C1 segment of cervical spinal cord (tissue), 14 donors: ENCODE measurements around the gene NKPD1.

Experiments used
- DNase-seq, 14 donors: peaks; one replicate each; lab custom pipeline; 2025; lab: John Stamatoyannopoulos, UW

NKPD1 gene

DNA sequence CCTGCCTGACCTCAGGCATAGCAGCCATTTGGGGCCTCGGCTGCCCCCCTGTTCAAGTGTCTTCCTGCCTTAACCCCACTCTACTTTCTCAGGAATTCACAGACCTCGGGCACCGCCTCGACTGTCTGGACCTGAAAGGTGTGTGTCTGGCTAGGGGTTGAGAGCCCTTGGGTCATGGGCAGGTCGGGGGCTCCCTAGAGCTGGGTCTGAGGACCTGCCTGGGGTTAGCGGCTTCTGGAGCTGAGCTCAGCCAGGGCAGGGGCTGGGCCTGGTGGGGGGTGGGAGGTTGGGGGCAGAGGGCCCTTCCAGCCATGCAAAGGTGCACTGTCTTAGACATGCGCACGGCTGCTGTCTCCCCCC lies 20.7 kb downstream of the NKPD1 start:
- no peak for DNase-seq

DNA sequence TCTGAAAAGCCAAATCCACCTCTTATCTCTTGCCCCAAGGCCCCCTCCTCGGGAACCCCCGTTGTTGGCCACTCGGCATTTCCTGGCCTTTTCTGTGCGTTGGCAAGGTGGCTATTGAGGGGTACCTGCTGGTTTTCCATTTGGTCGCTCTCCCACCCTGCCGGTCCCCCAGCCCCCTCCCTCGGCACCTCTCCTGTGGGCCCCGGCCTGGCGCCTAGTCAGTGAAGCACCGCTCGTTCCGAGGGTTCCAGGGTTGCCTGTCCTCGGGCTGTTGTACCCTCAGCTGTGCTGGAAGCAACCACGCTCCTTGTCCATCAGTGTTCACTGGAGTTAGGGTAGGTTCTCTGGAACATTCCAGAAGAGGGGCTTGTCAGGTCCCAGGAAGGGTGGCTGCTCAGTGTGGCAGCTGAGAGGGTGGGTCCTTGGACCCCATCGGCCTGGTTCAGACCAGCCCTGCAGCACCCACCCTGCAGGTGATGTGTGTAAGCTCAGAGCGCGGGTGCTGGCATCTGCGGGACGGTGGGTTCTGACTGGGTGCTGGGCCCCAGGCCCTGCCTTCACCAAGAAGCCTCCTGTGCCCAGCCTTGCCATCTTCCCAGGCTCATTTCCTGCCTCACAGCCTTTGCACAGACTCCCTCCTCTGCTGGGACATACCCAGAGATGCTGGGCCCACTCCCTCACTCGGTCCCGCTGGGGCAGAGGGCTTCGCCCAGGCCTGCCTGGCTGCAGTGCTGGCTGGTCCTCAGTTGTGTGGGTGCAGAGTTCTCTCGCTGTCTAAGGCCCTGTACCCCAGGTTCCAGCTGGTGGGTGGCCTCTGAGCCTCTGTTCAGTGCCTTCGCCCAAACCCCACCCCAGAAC lies 21.3 kb downstream of the NKPD1 start:
- no peak for DNase-seq

DNA sequence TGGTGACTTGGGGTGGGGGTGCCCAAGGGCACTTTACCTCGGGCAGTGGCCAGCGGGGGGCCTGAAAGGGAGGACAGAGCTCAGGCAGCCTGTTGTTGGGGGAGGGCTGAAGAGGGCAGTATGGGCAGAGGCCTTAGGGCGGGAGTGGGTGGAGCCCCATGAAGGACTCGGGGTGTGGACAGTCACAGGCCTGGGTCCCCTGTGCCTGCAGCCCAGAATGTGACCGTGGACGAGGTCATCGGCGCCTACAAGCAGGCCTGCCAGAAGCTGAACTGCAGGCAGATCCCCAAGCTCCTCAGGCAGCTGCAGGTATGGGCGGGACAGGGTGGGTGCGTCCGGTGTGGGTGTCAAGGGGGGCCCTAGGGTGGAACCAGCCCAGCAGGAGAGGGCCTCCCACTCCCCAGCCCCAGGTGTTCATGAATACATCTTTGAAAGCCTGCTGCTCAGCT lies 22.5 kb downstream of the NKPD1 start:
- no peak for DNase-seq

DNA sequence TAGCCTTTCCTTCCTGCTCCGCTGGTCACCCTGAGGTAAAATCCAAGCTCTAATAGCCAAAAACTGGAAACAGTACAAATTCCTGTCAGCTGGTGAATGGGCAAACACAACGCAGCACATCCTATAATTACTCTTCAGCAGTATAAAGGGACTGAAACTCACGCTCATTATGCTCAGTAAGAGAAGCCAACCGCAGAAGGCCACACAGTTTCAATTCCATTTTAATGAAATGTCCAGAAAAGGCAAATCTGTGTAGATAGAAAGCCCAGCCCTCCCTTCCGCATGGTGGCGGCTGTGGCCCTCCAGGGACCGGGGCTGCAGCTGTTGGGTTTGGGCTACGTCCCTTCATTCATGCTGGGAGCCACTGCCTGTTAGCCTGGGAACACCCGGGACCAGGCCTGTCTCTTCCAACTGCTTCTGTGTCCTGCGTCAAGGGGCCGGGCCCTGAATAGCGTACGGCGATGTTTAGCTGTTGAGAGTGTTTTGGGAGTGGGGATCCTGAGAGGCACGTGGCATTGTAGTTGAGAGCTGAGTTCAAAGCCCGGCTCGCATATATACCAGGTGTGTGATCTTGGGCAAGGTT lies 23.5 kb downstream of the NKPD1 start:
- DNase-seq, result peak in 2 of 14 donors; percentile 9 to 21

DNA sequence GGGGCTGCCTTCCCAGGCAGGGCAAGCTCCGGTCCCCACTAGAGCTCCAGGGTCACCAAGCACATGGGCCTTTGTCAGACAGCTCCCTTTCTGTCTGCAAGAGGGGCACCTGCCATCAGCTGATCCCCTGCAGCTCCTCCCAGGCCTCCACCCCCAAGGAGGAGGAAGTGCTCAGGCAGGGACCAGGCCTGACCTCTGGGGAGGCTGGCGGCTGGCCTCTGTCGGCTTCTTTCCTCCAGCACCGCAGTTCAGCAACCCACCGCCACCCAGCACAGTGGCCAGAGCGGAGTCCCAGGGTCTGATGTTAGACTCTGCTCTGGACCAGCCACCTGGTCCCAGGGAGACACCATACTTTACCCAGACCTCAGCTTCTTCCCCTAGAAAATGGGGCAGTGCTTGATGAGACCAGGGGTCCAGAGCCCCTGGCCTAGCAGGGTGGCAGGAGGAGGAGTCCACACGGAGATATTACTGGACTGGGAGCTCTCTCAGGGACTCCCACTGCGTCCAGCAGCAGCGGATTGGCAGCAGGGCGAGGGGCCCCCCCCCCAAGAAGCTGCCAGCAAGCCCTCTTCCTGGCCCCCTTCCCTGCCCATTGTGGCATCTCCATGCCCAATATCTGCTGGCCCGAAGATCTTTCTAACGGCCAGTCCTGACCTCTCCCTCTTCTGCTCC lies 24.1 kb downstream of the NKPD1 start:
- DNase-seq, result no peak

DNA sequence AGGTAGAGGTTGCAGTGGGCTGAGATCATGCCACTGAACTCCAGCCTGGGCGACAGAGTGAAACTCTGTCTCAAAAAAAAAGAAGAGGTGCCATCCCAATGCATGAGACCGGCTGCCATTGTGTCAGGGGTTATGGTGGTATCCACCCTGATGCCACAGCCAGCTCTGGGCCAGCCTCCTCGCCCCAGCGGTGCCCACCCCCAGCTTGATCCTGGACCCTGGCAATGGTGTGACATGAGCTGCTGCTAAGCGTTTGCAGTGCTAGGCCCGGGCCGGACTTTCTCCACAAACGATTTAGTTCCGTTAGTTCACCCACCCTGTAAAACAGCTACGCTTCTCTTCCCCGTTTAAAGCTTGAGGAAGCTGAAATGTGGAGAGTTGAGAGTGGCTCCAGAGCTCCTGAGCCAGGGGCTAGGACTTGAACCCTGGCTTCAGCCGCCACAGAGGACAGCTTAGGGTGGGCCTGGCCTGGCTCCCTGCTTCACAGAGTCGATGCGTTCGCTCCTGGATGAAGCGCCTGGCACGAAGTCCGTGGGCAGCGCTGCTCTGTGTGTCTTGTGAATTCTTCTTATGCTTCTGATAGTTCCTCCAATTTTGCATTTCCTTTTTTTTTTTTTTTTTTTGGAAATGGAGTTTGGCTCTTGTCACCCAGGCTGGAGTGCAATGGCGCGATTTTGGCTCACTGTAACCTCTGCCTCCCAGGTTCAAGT lies 25.5 kb downstream of the NKPD1 start:
- DNase-seq, result no peak

DNA sequence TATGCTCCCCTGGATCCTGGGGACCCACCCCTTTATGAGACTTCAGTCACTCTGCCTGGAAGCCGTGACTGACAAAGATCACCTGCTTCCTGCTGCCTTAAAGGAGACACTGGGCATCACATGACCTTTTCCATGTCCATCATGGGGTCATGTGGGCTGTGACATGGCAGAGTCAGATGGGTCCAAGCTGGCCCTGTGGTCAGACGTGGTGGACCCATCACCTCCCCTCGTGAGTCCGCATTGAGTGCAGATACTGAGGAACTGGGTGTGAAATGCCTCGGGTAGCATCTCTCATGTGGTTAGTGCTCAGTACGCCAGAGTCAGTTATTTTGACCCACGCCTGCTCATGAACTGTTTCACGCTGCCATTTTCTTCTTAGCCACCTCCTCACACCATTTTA lies 27.1 kb downstream of the NKPD1 start:
- DNase-seq, result no peak

DNA sequence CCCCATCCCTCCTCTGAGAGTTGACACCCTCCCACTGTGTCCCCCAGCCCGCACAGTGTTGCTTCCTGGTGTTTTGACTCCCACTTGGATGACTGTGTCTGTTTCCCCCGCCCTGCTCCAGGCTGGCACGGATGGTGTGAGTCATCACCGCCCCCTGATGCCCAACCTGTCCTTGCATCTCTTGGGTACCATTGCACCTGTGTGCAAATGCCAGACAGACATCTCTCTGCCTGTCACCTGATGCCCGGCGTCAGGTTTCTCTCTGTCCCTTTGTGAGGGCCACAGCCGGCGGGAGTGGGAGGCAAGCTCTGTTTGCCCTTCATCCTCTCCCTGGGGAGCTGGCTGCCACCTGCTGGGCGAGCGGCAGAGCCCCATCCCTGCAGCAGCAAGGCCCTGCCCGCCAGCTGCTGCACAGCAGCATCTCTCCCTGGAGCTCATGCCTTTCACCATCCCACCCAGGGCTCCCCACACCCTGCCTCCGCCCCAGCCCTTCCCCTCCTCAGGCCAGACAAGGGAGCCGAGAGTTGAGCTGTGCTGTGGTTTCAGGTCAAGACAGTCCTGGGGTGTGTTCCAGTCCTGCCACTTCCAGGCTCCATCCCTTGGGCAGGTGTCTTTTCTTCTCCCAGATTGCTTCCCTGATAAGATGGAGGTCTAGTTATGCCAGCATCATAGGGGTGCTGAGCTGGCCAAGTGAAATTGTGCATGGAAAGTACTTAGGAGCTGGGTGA lies 29.7 kb downstream of the NKPD1 start:
- DNase-seq, result peak in 1 of 14 donors; percentile 29

DNA sequence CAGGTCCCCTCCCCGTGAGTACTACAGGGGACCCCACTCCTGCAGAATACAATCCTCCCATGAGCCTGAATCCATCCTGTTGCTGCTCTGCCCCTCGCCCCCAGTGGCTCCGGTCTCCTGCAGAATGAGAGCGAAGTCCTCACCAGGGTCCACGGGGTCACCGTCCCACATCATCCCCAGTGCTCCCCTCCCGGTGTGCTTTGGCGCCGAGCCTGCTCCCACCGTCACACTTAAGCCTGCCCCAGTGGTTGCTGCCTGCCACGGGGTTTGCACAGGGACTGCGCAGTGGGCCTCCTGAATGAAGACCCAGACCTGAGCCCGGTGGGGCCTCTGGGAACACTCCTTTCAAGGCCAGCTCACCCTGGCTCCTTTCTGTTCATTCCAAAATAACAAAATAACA lies 30.5 kb downstream of the NKPD1 start:
- DNase-seq, result no peak

DNA sequence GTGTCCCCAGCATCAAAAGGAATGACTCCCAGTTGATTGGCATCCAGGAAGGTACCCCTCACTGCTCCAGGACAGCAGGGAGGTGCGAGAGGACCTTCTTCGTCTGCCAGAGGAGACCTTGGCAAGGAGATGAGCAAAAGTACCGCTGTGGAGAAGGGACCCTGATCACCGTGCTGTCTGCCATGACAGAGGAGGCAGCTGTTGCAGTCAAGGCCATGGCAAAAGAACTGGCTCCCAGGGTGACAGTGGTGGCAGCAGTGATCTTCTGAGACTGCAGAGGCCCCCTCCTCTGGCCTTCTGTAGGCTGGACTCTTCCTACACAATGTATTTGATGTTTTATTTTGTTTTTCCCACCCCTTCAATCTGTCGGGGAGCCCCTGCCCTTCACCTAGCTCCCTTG lies 32.0 kb downstream of the NKPD1 start:
- no peak for DNase-seq

DNA sequence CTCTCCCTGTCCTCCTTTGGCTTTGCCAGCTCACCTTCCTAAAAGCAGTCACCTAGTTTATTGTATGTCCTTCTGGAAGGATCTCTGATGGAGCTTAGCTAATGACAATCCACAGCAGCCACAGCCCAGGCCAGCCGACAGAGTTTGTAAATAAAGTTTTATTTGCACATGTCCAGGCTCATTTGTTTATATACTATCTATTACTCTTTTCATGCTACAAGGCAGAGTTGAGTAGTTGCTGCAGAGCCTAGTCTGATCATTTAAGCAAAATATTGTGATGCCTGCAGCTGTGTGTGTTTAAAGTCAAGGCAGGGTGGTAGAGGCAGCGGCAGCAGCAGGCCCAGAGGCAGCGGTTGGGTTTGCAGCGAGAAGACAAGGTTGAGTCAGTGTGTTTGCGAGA lies 32.6 kb downstream of the NKPD1 start:
- DNase-seq, result no peak

DNA sequence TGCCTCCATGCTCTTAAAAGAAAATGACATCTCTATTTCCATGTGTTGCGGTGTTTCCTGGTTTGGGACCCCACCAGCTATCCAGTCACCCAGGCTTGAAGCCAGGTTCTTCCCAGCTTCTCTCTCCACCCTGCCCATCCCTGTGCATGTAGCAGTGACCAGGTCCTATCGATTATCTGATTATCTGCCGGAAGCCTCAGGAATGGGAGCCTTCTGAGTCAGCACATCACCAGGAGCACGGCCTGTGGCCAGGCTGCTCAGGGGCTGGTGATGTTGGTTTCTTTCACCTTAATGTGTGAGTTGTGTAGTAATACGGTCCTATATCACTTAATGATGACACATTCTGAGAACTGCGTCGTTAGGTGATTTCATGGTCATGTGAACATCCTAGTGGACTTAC lies 34.1 kb downstream of the NKPD1 start:
- no peak for DNase-seq

DNA sequence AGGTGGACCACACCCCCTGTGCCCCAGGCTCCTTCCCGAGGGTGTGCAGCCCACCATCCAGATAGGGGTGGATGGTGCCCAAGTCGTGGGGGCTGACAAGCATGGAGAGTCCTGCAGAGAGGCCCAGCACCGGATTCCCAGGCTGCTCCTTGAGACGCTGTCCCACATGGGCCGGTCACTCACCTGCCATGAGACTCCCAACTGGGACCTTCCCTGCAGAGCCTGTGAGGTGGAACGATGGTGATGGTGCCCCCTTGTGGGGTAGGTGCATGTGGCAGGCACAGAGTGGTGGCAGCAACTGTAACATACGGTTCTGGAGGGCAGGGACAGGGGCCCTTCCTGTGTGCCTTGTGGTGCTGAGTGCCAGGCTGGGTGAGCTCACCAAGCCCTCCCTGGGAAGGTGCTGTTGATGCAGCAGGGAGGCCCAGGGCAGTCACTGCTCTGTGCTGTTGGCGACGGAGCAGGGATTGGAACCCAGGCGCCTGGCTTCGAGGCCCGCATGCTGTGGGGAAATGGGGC lies 34.7 kb downstream of the NKPD1 start:
- peak in 6 of 14 donors; percentile 5 to 26 (median 12) for DNase-seq

DNA sequence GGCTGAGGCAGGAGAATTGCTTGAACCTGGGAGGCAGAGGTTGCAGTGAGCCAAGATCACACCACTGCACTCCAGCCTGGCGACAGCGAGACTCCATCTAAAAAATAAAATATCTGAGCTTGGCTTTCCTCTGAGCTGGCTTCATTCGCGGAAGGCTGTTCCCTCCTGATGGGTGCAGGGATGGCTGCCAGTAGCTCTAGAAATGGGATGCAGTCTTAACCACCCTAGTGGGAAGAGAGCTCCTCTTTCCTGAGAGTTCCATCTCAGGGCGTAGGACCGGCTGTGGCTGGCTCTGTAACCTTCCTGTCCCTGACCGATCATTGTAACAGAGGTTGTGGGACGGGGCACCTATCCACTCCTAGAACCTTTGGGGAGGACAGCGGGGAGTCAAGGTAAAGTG lies 35.4 kb downstream of the NKPD1 start:
- peak in 1 of 14 donors; percentile 25 for DNase-seq

DNA sequence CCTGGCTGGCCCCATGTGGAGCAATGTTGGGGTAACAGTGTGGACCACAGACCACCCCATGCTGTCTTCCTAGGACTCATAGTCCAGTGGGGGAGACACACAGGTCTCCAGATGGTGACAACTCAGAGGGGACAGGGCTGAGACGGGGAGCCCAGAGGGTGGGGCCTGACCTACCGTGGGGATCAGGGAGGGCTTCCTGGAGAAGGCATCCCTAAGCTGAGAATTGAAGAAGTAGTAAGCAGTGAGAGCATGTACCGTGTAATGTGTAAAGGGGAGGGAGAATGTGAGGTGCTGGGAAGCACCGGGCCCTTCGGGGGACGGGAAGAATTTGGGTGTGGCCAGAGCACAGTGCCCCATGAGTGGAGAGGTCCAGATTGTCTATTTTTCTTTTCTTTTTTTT lies 36.8 kb downstream of the NKPD1 start:
- no peak for DNase-seq

DNA sequence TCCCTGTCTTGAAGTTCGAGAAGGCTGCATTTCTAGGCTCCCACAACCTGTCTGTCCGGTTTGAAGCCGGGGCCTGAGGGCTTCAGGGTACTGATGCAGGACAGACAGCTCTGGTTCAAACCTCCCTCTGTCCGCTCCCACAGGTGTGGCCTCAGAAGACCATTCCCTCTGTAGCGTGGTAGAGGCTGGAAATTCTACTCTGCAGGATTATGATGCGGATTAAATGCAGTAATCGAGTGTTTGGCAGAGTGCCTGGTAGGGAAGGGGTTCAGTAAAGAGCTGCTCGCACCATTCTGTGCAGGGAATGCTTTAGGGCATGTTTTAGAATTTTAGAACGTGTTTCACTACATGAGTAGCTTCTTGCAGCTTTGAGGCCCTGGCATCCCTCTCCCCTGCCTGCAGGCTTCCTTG lies 37.3 kb downstream of the NKPD1 start:
- DNase-seq, result no peak

DNA sequence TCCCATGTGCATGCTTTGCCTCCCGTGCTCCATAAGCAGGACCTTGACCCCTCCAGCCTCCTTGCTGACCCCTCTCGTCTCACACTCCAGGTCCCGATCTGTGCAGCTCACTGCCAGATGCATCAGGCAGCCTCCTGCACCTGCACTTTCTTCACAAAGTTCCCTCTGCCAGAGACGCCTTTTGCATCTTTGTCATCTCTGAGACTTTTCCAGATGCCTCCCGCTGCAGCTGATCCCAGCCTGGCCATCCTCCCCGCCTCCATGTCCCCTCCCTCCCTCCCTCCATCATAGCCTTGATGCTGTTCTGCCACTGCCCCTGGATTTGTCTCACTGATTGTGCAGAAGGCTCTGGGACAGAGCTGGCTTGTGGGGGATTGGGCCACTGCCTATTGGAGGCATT lies 38.0 kb downstream of the NKPD1 start:
- DNase-seq, result no peak

DNA sequence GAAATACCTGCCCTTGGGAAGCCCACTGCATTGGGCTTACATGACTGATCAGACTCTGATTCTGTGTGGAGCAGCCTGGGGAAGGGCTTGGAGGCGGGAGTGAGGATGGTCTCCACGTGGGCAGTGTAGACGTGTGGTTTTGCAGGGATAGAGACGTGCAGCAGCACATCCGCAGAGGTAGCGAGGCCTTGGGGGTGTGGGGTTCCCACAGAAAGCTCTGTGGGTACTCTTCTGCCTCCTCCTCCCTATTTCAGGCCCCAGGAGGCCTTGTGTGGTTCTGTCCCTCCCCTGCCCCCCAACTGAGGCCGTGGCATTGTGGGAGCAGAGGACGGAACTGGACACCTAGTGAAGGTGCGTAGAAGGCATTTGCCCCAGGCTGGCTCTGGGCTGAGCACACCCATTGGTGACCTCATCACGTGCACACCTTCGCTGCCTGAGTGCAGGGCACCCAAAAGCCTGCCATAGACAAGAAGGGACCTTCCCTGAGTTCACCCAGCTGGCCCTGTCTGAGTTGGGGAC lies 38.9 kb downstream of the NKPD1 start:
- no peak for DNase-seq

DNA sequence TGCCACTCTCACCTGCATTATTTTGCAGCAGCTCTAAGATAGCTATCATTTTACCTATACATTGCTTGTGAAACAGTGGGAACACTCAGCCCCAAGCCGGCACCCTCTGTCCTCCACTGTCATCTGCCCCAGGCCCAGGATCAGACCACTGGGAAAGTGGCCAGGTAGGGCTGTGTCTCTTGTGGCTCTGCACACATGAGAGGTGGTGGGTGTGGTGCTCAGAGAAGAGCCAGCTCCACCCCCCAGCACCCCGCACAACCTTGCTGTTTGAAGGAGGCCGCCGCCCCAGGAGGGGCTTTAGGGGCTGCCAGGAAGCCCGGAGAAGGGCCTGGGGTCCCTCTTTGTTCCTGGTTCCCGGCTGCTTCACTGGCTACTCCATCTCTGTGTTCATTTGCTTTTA lies 41.2 kb downstream of the NKPD1 start:
- no peak for DNase-seq

DNA sequence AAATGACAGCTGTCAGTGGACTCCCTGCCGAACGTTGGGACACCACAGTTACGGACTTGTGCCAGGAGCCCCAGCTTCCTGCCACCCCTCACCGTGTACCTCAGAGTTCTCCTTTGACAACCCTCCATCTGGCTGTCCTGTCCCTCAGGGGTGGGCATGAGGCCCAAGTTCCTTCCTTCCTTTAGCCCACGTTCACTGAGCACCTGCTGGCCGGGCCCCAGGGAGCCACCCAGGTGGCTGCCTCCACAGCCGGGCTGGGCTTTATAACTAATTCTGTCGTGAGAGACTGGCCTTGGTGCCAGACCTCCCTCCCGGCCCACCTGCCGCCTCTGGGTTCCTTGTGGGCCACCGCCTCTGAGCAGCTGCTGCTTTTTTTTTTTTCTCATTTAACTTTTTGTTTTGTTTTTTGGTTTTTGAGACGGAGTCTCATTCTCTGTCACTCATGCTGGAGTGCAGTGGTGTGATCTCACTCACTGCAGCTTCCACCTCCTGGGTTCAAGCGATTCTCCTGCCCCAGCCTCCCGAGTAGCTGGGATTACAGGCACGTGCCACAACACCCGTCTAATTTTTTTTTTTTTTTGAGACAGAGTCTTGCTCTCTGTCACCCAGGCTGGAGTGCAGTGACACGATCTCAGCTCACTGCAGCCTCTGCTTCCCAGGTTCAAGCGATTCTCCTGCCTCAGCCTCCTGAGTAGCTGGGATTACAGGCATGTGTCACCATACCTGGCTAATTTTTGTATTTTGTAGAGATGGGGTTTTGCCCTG lies 42.0 kb downstream of the NKPD1 start:
- DNase-seq, result peak in 1 of 14 donors; percentile 65
